Measurements from ENCODE around the gene TULP4. TPM values are rescaled to one million over a fixed set of nuclear protein-coding genes. Genes with fewer than 3 reads are reported as not detected.
"Not testable (repeated sequence)": the region's sequence is repeated elsewhere in the genome, so short reads cannot be mapped to it uniquely, and the experiment has no call there.

TULP4 gene
- total RNA-seq, 1 experiment from 2014 or later: 210 TPM

GRCh38 chr6:158349505-158350275 lies 37.4 kb downstream of the TULP4 start:
- H3K9me3 ChIP-seq (replicated peaks); DNase-seq; H3K4me3 ChIP-seq; H3K27ac ChIP-seq; H3K27me3 ChIP-seq; H3K36me3 ChIP-seq: not testable (repeated sequence)
- H3K4me1 ChIP-seq: peaks cover 16% of the 10 kb centered on the region

GRCh38 chr6:158350731-158351130 lies 38.5 kb downstream of the TULP4 start:
- not testable (repeated sequence) for DNase-seq; H3K27me3 ChIP-seq; H3K4me3 ChIP-seq; H3K36me3 ChIP-seq; H3K27ac ChIP-seq; H3K9me3 ChIP-seq (replicated peaks)
- H3K4me1 ChIP-seq: peaks cover 18% of the 10 kb centered on the region

DNA sequence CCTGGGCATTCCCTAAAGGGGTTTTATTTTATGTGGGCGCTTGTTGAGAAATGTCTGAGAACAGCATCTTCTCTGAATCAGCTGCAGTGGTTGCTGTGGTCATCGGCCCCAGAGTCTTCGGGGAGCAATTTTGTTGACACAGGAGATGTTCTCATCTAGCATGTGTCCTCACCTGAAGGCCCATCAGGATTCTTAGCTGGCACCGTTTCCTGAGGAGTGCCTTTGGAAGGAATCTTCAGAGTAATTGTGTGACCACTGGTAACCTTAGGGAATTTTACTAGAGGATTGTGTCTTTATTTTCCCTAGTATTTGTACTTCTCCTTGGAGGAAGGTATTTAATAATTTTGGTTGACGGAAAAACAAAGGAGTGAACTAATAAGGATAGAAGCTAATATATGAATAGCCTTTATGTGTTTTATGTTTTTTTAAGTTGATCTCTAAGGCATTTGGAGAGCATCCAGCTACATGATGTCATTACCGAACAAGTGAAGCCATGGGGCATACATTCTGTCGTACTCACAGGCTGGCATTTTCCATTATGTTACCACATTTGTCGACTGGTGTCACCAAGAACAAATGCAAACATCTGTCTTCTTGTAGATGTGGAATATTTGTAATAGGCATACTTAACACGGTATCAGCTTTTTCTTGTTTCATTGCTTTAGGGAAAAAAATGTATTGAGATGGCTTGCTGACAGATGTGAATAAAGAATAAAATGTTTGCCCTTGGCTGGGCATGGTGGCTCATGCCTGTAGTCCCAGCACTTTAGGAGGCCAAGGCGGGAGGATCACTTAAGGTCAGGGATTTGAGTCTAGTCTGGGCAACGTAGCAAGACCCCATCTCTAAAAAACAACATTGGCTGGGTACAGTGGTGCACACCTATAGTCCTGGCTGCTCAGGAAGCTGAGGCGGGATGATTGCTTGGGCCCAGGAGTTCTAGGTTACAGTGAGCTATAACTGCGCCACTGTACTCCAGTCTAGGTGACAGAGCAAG lies 41.9 kb downstream of the TULP4 start:
- Histone ChIP-seq H3K27me3 (no peaks in the 10 kb centered on the region), H3K4me3 (no peak overlapping the region), H3K4me1 (peaks cover 35% of the 10 kb centered on the region), H3K36me3 (no peaks in the 10 kb centered on the region), H3K9me3 (replicated peaks) (0 out of 2 replicates have a peak, but pooled peaks cover 3% of the 10 kb centered on the region), H3K27ac (no peak overlapping the region)
- peak; percentile 19 to 49 for DNase-seq

DNA sequence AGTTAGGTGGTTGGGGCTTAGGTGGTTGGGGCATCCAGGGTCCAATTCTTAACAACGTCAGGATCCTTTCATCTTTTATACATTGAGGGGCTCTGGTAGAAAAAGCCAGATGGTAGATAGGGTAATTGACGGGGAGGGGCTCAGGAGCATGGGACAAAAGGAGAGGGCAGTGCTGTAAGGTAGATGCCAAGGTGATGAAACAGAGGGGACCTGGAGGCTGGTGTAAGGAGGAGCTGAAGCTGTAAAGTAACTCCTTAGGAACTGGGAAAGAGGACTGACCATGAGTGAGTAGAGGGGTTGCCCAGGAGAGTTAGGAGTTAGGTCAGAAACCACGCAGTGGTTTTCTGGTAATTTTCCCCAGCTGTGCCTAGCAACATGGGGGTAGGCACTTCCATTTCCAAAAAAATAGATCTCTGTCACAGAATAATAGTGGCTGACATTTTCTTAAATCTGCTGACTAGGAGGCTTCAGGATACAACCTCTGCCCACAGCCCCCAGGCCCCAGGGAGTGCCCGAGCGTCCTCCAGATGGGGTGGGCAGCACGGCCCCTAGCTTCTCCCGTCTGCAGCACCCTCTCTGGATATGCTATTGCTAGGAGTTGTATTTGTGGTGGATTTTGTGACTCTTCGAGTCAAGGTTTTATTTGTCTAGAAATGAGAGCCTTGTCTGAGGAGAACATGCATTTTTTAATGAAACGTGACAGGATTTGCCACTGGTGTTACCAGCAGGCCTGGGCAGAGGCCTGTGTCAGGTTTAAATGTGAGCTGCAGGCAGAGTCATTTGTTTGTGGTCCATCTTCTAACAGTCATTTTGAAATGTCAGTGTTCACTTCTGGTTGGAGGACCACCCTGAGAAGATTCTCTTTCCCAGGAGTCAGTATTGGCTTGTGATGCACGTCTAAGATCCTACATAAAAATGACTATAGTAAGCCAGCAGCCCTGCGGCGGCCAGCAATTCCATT lies 44.6 kb downstream of the TULP4 start:
- Histone ChIP-seq H3K27ac (no peak overlapping the region), H3K36me3 (no peaks in the 10 kb centered on the region; the same call in 1 of the 2 replicates), H3K4me3 (no peak overlapping the region), H3K4me1 (peaks cover 35% of the 10 kb centered on the region), H3K27me3 (no peaks in the 10 kb centered on the region), H3K9me3 (replicated peaks) (0 out of 2 replicates have a peak, but pooled peaks cover 1% of the 10 kb centered on the region)
- peak in 1 of 2 experiments; percentile 36 for DNase-seq

GRCh38 chr6:158357570-158358216 lies 45.4 kb downstream of the TULP4 start:
- Histone ChIP-seq H3K4me3 (no peak overlapping the region), H3K27me3 (no peaks in the 10 kb centered on the region), H3K36me3 (no peaks in the 10 kb centered on the region; the same call in 1 of the 2 replicates), H3K9me3 (replicated peaks) (0 out of 2 replicates have a peak, but pooled peaks cover 2% of the 10 kb centered on the region), H3K27ac (no peak overlapping the region), H3K4me1 (peaks cover 35% of the 10 kb centered on the region)
- no peak for DNase-seq

GRCh38 chr6:158358450-158359077 lies 46.3 kb downstream of the TULP4 start:
- no peak overlapping the region for H3K27ac ChIP-seq

DNA sequence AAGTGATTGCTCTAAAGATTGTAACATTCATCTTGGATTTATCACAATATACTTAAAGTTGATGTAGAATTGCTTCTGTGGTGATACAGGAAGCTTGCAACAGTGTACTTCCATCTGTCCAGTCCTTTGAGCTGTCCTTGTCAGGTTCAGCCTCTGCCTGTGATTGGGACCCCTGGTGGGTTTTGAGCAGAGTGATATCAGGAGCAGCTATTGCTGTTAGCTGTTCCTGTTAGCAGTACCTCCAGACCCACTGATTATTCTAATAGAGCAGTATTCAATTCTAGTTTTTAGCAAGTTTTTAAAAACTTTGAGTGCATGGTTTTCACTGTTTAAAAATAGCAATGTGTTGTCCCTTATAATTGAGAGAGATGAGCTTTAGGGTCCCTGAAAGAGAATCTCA lies 48.8 kb downstream of the TULP4 start:
- Histone ChIP-seq H3K36me3 (peaks cover 2% of the 10 kb centered on the region; the same call in 1 of the 2 replicates), H3K4me3 (no peak overlapping the region), H3K4me1 (peaks cover 14% of the 10 kb centered on the region), H3K27me3 (no peaks in the 10 kb centered on the region), H3K27ac (no peak overlapping the region), H3K9me3 (replicated peaks) (0 out of 2 replicates have a peak, but pooled peaks cover 2% of the 10 kb centered on the region)
- no peak for DNase-seq

More at GRCh38 chr6:158358450-158359077, 46.3 kb downstream of the TULP4 start:
- no peak for DNase-seq
- no peaks in the 10 kb centered on the region for H3K27me3 ChIP-seq
- H3K9me3 ChIP-seq (replicated peaks): 0 out of 2 replicates have a peak, but pooled peaks cover 2% of the 10 kb centered on the region
- H3K4me3 ChIP-seq: no peak overlapping the region
- H3K4me1 ChIP-seq: peaks cover 30% of the 10 kb centered on the region
- H3K36me3 ChIP-seq: no peaks in the 10 kb centered on the region; the same call in 1 of the 2 replicates

GRCh38 chr6:158361961-158362669 lies 49.9 kb downstream of the TULP4 start:
- peaks cover 2% of the 10 kb centered on the region; the same call in 1 of the 2 replicates for H3K36me3 ChIP-seq
- no peak for DNase-seq
- H3K4me3 ChIP-seq: no peak overlapping the region
- peaks cover 7% of the 10 kb centered on the region for H3K4me1 ChIP-seq
- no peak overlapping the region for H3K27ac ChIP-seq
- no peaks in the 10 kb centered on the region for H3K27me3 ChIP-seq
- H3K9me3 ChIP-seq (replicated peaks): 0 out of 2 replicates have a peak, but pooled peaks cover 2% of the 10 kb centered on the region

DNA sequence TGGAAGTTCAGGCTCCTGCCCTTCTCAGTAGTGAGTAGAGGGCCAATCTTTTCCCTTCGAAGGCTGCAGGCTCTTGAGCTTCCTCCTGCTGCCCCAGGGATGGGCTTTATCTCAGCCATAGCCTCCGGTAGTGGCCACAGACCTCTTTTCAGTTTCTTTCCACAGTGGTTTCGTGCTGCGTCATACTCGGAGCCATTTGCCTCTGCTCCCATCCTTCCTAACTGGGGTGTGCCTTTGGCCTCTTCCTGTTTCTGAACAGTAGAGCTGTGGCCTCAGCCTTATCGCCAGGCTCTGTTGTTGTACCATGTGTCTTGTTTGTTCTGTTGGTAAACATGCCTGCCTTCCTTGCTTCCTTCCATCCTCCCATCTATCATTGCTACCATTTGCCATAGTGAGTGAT lies 54.1 kb downstream of the TULP4 start:
- no peak overlapping the region for H3K27ac ChIP-seq

DNA sequence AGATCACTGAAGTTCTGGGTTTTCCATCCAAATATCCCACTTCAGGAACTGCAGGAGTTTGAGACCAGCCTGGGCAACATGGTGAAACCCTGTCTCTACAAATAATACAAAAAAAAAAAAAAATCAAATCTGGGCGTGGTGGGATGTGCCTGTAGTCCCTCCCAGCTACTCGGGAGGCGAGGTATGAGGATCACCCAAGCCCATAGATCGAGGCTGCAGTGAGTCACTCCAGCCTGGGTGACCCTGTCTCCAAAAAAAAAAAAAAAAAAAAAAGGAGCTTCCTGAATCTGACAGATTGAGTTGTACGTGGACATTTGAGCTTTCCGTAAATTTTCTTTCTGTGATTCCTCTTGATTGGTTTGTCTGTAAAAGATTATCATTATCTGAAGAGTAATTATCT lies 55.6 kb downstream of the TULP4 start:
- Histone ChIP-seq H3K27ac (no peak overlapping the region), H3K4me1 (no peaks in the 10 kb centered on the region), H3K9me3 (replicated peaks) (no peaks in the 10 kb centered on the region), H3K27me3 (no peaks in the 10 kb centered on the region), H3K36me3 (peaks cover 5% of the 10 kb centered on the region), H3K4me3 (no peak overlapping the region)
- no peak for DNase-seq

More for the DNA sequence above, 54.1 kb downstream of the TULP4 start:
- Histone ChIP-seq H3K9me3 (replicated peaks) (0 out of 2 replicates have a peak, but pooled peaks cover 2% of the 10 kb centered on the region), H3K36me3 (peaks cover 2% of the 10 kb centered on the region), H3K27me3 (no peaks in the 10 kb centered on the region), H3K4me3 (no peak overlapping the region), H3K4me1 (no peaks in the 10 kb centered on the region)
- no peak for DNase-seq

GRCh38 chr6:158369241-158369640 lies 57.0 kb downstream of the TULP4 start:
- H3K27ac ChIP-seq: no peak overlapping the region
- peaks cover 4% of the 10 kb centered on the region for H3K36me3 ChIP-seq
- no peaks in the 10 kb centered on the region for H3K4me1 ChIP-seq
- no peak overlapping the region for H3K4me3 ChIP-seq
- H3K9me3 ChIP-seq (replicated peaks): no peaks in the 10 kb centered on the region
- no peaks in the 10 kb centered on the region for H3K27me3 ChIP-seq
- DNase-seq: no peak

DNA sequence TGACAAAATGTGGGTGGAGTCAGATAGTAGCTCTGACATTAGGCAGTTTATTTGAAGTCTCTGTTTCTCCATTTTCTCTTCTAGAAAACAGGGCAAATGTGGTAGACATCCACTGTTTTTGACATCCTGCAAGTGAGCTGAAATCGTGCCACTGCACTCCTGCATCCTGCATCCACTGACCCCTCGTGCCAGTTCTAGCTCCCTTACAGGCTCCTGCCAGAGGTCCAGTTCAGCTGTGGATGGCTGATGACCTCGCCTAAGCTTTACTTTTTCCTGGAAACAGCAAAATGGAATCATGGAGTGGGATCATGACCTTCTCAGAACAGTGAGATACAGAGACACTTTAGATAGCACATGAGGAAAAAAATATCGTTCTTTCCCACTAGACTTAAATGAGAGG lies 58.5 kb downstream of the TULP4 start:
- H3K27ac ChIP-seq: no peak overlapping the region
- peaks cover 10% of the 10 kb centered on the region for H3K4me1 ChIP-seq
- H3K27me3 ChIP-seq: no peaks in the 10 kb centered on the region
- no peak overlapping the region for H3K4me3 ChIP-seq
- no peak for DNase-seq
- H3K9me3 ChIP-seq (replicated peaks): no peaks in the 10 kb centered on the region
- H3K36me3 ChIP-seq: peaks cover 2% of the 10 kb centered on the region
